Measurements from ENCODE around the gene DUSP23.

Gene DUSP23

DNA sequence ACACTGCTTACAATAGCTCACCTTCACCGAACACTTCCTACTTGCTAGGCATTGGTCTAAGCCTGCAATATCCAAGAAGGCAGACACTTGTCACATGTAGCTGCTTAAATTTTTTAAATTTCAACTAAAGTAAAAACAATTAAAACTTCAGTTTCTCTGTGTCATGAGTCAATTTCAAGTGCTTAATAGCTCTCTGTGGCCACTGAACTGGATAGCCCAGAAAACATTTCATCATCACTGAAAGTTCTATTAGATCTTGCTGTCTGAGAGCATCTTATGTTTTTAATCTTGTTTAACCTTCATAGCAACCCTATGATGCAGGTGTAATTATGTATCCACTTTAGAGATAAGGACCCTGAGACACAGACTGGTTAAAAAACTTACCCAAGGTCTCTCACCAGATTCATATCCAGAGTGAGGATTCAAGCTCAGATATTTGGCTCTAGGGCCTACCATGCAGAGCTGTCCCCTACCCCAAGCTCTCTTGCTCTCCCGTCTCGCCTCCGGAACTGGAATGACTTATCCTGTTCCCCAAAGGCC lies 18.8 kb downstream of the DUSP23 start:
- H3K27ac ChIP-seq: no peak overlapping the region
- TF ChIP-seq ZFX (IDR thresholded peaks at IDR 0.05; ENCODE audit: borderline replicate concordance): no peak
- TF ChIP-seq, protein P1, sequence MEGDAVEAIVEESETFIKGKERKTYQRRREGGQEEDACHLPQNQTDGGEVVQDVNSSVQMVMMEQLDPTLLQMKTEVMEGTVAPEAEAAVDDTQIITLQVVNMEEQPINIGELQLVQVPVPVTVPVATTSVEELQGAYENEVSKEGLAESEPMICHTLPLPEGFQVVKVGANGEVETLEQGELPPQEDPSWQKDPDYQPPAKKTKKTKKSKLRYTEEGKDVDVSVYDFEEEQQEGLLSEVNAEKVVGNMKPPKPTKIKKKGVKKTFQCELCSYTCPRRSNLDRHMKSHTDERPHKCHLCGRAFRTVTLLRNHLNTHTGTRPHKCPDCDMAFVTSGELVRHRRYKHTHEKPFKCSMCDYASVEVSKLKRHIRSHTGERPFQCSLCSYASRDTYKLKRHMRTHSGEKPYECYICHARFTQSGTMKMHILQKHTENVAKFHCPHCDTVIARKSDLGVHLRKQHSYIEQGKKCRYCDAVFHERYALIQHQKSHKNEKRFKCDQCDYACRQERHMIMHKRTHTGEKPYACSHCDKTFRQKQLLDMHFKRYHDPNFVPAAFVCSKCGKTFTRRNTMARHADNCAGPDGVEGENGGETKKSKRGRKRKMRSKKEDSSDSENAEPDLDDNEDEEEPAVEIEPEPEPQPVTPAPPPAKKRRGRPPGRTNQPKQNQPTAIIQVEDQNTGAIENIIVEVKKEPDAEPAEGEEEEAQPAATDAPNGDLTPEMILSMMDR (IDR thresholded peaks at IDR 0.05): no peak

DNA sequence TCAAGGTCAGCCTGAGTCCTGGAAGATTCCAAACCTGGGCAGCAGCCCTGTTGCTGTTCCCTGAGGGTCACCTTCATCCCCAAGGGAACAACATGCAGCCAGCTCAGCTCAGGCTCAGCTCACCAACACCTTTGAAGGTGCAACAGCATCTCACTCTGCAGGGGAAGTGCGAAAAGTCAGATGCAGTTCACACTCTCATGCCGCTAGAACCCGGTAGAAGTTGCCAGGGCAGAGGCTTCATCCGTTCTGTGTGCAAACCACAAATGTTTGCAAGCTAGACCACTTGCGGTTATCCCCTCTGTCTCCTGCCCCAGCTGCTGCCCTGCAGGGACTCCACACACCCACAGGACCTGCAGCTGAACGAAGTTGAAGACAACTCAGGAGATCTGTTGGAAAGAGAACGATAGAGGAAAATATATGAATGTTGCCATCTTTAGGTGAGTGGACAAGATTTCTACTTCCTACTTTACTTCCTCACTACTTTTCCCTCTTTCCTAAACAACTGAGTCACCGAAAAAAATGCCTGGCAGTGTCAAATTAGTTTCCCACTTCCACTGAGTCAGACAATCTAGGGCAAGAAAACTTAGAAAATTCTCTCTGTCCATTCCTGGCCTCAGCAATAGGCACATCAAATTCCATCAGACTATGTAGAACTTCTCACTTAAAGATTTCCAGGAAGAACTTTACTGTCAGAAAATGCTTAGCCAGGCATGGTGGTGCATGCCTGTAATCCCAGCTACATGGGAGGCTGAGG lies 19.6 kb downstream of the DUSP23 start:
- no peak overlapping the region for H3K27ac ChIP-seq
- TF ChIP-seq, protein P1 (IDR thresholded peaks at IDR 0.05): no peak
- no peak for TF ChIP-seq ZFX (IDR thresholded peaks at IDR 0.05; ENCODE audit: borderline replicate concordance)

DNA sequence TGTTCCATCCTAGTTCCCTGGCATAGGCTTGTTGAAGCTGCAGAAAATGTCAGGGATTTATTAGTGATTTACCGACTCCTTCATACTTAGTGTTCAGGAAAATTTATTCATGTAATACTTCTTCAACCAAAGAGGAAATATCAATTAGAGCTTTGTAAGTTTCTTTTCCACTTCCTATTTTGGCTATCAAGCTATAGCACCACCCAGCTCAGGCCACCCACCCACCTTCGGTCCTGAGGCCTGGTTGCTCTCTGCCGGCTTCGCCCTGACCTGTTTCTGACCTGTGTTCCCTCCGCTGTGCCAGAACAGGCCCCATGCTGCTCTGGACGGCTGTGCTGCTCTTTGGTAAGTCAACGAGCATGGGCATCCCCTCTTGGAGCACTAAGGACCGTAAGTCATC lies 21.3 kb downstream of the DUSP23 start, which contains the start of gene FCRL6:
Gene FCRL6 (plus strand): TSS at position 250 of the 400 bp plus-strand sequence. CDS start 65 bp downstream, at position 315.
- no peak for TF ChIP-seq ZFX (IDR thresholded peaks at IDR 0.05; ENCODE audit: borderline replicate concordance)
- TF ChIP-seq, protein P1 (IDR thresholded peaks at IDR 0.05): no peak
- H3K27ac ChIP-seq: no peak within 1 kb of the TSS

DNA sequence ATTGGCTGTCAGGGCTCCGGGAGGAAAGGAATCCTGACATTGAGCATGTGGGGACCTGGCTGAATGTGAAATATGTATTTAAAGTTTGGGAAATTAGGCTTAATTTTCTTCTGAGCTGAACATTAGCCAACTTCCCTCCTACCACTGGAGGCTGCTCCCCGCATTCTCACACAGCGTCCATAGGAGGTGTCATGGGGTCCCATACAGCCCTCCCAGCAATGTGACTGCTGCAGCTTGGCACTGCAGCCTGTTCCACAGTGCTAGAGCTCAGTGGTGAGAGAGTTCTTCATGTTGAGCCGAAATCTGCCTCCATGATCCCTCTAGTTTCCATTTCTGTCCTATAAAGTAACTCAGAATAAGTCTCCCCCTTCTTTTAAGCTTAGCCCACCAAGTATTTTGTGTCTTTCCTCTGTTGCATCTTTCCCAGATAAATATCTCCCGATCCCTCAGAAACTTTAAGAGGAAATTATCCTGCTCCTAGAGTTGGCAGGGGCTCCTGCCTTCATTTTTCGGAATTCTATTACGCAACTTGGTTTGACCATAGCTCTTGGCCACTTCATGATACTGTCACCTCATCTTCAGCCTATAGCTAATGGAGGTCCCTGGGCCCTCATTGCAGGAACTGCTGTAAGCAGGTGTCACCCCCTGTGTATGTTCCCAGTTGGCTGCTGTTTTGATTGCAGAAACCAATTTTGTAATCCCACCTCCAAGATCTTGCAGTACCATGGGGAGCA lies 23.4 kb downstream of the DUSP23 start:
- no peak overlapping the region for H3K27ac ChIP-seq
- TF ChIP-seq, protein P1 (IDR thresholded peaks at IDR 0.05): no peak
- no peak for TF ChIP-seq ZFX (IDR thresholded peaks at IDR 0.05; ENCODE audit: borderline replicate concordance)

DNA sequence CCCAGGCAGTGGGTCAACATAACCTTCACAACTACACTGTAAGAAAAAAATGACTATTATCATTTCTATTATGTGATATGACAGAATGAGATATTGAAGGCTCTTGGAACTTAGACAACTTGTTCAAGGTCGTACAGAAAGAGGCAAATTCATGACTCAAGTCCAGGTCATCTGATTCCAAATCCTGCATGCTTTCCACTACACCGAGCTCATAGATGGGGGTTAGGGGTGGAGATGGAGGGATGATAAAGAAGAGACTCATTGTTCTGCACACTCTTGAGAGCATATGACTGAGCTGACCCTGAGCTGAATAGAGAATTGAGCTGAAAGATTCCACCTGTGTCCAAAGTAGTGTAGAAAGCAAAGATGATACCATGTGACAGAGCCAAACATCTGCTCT lies 24.2 kb downstream of the DUSP23 start:
- no peak overlapping the region for H3K27ac ChIP-seq
- TF ChIP-seq, protein P1 (IDR thresholded peaks at IDR 0.05): no peak
- no peak for TF ChIP-seq ZFX (IDR thresholded peaks at IDR 0.05; ENCODE audit: borderline replicate concordance)

DNA sequence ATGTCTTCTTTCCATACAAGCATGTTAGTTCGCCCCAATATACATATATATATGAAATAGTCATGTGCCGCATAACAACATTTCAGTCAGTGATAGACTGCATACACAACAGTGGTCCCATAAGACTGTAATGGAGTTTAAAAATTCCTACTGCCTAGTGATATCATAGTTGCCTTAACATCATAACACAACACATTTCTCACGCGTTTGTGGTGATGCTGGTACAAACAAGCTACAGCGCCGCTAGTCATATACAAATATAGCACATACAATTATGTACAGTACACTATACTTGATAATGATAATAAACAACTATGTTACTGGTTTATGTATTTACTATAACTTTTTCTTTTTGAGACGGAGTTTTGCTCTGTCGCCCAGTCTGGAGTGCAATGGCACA lies 35.2 kb downstream of the DUSP23 start:
- TF ChIP-seq ZFX (IDR thresholded peaks at IDR 0.05; ENCODE audit: borderline replicate concordance): no peak
- TF ChIP-seq, protein P1 (IDR thresholded peaks at IDR 0.05): no peak
- no peak overlapping the region for H3K27ac ChIP-seq

All from 22Rv1 (cell line).